Right atrium auricular region (tissue), 2 donors: ENCODE measurements around the gene NDUFA11. TPM values are rescaled to one million over a fixed set of nuclear protein-coding genes. Genes with fewer than 3 reads are reported as not detected.
A peak's percentile ranks its signal among the peaks of the same experiment; 100 is the strongest.
"Not testable (repeated sequence)": the region's sequence is repeated elsewhere in the genome, so short reads cannot be mapped to it uniquely, and the experiment has no call there.

ENCODE experiments used
- DNase-seq: peaks from one replicate; pipeline ENCODE4 v3.0.0-alpha.2; 2019; ENCODE audit warnings: low spot score
- H3K27ac ChIP-seq, 2 donors: fragments of 200-600 bp; sonication (generic); 1 replicate in 1 of 2; 2 replicates in 1 of 2; pipeline ENCODE4 v1.5.1; 2016 to 2019
- H3K27me3 ChIP-seq, 2 donors: fragments of 200-600 bp; sonication (generic); one replicate each; pipeline versions ENCODE4 v1.5.1 to v1.6.0; 2017 to 2019
- H3K36me3 ChIP-seq: fragments of 200-600 bp; sonication (generic); one replicate; pipeline ENCODE4 v1.5.1; 2016
- H3K4me1 ChIP-seq, 2 donors: fragments of 200-600 bp; sonication (generic); one replicate each; pipeline versions ENCODE4 v1.5.1 to v1.6.0; 2017 to 2019
- H3K4me3 ChIP-seq, 2 donors: fragments of 200-600 bp; sonication (generic); 1 replicate in 1 of 2; 2 replicates in 1 of 2; pipeline ENCODE4 v1.5.1; 2017 to 2019; ENCODE audit warnings: mild to moderate bottlenecking in 1 of 2, moderate library complexity in 1 of 2
- H3K9me3 ChIP-seq, 2 donors: fragments of 200-600 bp; sonication (generic); one replicate each; pipeline ENCODE4 v1.5.1; 2019
- CTCF ChIP-seq, 2 donors: fragments of 200-600 bp; sonication (generic); IDR thresholded peaks; one replicate each; pipeline ENCODE4 v1.5.1; 2019; ENCODE audit warnings: antibody characterized with exemption in 2 of 2
- total RNA-seq, 2 donors: library from RNA; depleted of rRNA; stranded (reverse); fragments of >200 nt; gene quantifications; one replicate each; pipeline ENCODE4 v1.1.0, GENCODE V29; 2016

NDUFA11 gene
- total RNA-seq, 2 donors from 2014 or later = 368 to 648 TPM

GRCh38 chr19:5880604-5881078 is 22.9 kb downstream of the NDUFA11 start:
- H3K4me3 ChIP-seq = no peak overlapping the region
- H3K27ac ChIP-seq = peak overlapping the region; percentile 50 to 84
- no peaks in the 10 kb centered on the region for H3K36me3 ChIP-seq
- no peak for TF ChIP-seq CTCF (IDR thresholded peaks at IDR 0.05)
- H3K27me3 ChIP-seq = no peaks in the 10 kb centered on the region
- peaks cover 0 to 11% of the 10 kb centered on the region in 2 donors for H3K4me1 ChIP-seq
- H3K9me3 ChIP-seq = no peaks in the 10 kb centered on the region
- DNase-seq = no peak

GRCh38 chr19:5880196-5880595 is 23.4 kb downstream of the NDUFA11 start:
- DNase-seq = no peak
- Histone ChIP-seq H3K36me3 (no peaks in the 10 kb centered on the region), H3K27ac (peak overlapping the region; percentile 50 to 84), H3K4me3 (no peak overlapping the region), H3K9me3 (no peaks in the 10 kb centered on the region), H3K4me1 (peaks cover 0 to 11% of the 10 kb centered on the region in 2 donors), H3K27me3 (no peaks in the 10 kb centered on the region)
- TF ChIP-seq CTCF (IDR thresholded peaks at IDR 0.05) = no peak

- Histone ChIP-seq H3K4me3 (no peak overlapping the region), H3K36me3 (no peaks in the 10 kb centered on the region), H3K4me1 (peaks cover 0 to 11% of the 10 kb centered on the region in 2 donors), H3K27ac (no peak overlapping the region), H3K9me3 (no peaks in the 10 kb centered on the region), H3K27me3 (no peaks in the 10 kb centered on the region)
- DNase-seq = no peak
- TF ChIP-seq CTCF (IDR thresholded peaks at IDR 0.05) = no peak
Observed at GRCh38 chr19:5877882-5878281, 25.7 kb downstream of the NDUFA11 start.

- H3K27ac ChIP-seq = no peak overlapping the region
- no peak overlapping the region for H3K4me3 ChIP-seq
- peaks cover 0 to 11% of the 10 kb centered on the region in 2 donors for H3K4me1 ChIP-seq
- DNase-seq = no peak
- no peaks in the 10 kb centered on the region for H3K27me3 ChIP-seq
- no peak for TF ChIP-seq CTCF (IDR thresholded peaks at IDR 0.05)
- no peaks in the 10 kb centered on the region for H3K9me3 ChIP-seq
- no peaks in the 10 kb centered on the region for H3K36me3 ChIP-seq
Observed at GRCh38 chr19:5877427-5877826, 26.2 kb downstream of the NDUFA11 start.

GRCh38 chr19:5874496-5874895 is 29.1 kb downstream of the NDUFA11 start:
- H3K4me1 ChIP-seq, H3K4me3 ChIP-seq, DNase-seq, H3K27me3 ChIP-seq, H3K9me3 ChIP-seq, H3K36me3 ChIP-seq, H3K27ac ChIP-seq: not testable (repeated sequence)

GRCh38 chr19:5873617-5874199 is 29.9 kb downstream of the NDUFA11 start:
- TF ChIP-seq CTCF (IDR thresholded peaks at IDR 0.05) = no peak
- no peak for DNase-seq
- no peaks in the 10 kb centered on the region for H3K4me1 ChIP-seq
- no peaks in the 10 kb centered on the region for H3K9me3 ChIP-seq
- H3K27ac ChIP-seq = no peak overlapping the region
- no peak overlapping the region for H3K4me3 ChIP-seq
- H3K36me3 ChIP-seq = no peaks in the 10 kb centered on the region
- H3K27me3 ChIP-seq = no peaks in the 10 kb centered on the region
